ENCODE results near the gene LRCH1.

GRCh38 chr13:46660857-46661256, 107.9 kb downstream of the LRCH1 start:
- TF ChIP-seq CTCF (IDR thresholded peaks at IDR 0.05) (no peak), POLR2A (IDR thresholded peaks at IDR 0.05) (no peak)
